ENCODE measurements around the gene COL6A5.
"Not testable (repeated sequence)": the region's sequence is repeated elsewhere in the genome, so short reads cannot be mapped to it uniquely, and the experiment has no call there.

The COL6A5 gene

DNA sequence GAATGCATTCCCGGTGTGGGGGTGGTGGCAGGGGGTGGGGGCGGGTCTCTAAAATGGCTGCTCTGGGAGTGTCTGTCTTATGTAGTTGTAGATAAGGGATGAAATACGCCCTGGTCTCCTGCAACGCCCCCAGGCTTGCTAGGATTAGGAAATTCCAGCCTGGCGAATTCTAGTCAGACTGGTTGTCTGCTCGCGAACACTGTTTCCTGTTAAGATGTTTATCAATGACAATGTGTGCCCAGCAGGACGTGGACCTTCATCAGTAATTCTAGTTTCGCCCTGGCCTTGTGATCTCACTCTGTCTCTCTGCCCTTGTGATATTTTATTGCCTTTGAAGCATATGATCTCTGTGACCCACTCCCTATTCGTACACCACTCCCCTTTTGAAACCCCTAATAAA, 62.8 kb downstream of the COL6A5 start:
- H3K36me3 ChIP-seq (ENCODE audit: control insufficient read depth, insufficient read depth, low read length); H3K4me3 ChIP-seq (ENCODE audit: insufficient read depth, low read depth, low read length, poor library complexity, severe bottlenecking); DNase-seq; H3K9me3 ChIP-seq (ENCODE audit: control insufficient read depth, low read length); H3K4me1 ChIP-seq (ENCODE audit: control insufficient read depth, insufficient read depth, low read length, poor library complexity, severe bottlenecking); H3K27me3 ChIP-seq (replicated peaks; ENCODE audit: control insufficient read depth, insufficient read depth, low read length, poor library complexity, severe bottlenecking); H3K27ac ChIP-seq (ENCODE audit: insufficient read depth, low read length, poor library complexity, severe bottlenecking): not testable (repeated sequence)

DNA sequence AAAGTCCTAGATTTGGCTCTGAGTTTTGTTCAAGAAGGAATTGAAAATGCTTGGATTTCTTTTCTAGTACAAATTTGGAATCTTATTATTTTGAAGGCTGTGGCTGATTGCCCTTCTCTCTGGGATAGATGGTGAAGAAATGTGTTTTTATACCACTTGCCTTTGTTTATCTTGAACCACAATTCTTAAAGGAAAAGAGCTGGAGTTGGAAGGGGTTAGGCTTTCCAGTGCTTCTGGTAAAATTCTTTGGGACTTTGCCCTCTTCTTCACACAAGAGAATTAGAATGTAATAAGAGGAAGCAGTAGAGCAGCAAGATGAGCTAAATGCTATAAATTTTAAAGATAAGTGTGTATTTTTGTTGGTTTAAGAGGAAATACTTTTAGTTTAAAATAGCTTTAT, 65.8 kb downstream of the COL6A5 start:
- no peaks in the 10 kb centered on the region for H3K36me3 ChIP-seq (ENCODE audit: control insufficient read depth, insufficient read depth, low read length)
- DNase-seq: no peak
- H3K4me1 ChIP-seq (ENCODE audit: control insufficient read depth, insufficient read depth, low read length, poor library complexity, severe bottlenecking): no peaks in the 10 kb centered on the region
- H3K4me3 ChIP-seq (ENCODE audit: insufficient read depth, low read depth, low read length, poor library complexity, severe bottlenecking): no peak overlapping the region
- H3K27me3 ChIP-seq (replicated peaks; ENCODE audit: control insufficient read depth, insufficient read depth, low read length, poor library complexity, severe bottlenecking): no peaks in the 10 kb centered on the region
- H3K9me3 ChIP-seq (ENCODE audit: control insufficient read depth, low read length): no peaks in the 10 kb centered on the region
- no peak overlapping the region for H3K27ac ChIP-seq (ENCODE audit: insufficient read depth, low read length, poor library complexity, severe bottlenecking)

DNA sequence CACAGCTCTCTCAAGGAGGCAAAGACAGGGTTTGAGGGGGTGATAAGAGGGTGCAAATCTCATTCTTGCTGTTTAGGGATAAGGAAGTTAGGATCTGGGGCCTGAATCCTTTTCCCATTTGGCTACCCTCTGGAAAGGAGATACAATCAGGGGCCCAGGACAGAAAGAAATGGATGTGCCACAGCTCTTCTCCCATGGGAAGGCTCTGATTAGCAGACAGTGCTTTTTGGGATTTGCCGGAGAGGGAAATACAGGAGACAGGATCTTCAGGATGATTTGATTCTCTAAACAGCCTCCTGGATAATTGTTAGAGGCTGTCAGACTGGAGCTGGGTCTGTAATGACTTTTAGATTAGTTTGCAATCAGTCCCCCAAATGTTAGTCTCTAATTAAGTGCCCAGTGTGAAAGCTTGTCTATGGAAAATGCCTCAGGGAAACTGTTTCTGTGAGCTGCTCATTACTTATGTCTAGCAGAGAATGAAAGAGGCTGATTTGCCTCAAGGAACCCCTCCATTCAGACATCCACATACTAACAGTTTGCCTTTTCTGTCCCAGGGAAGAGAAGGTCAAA, 67.6 kb downstream of the COL6A5 start:
- Histone ChIP-seq H3K9me3 (ENCODE audit: control insufficient read depth, low read length) (no peaks in the 10 kb centered on the region), H3K4me3 (ENCODE audit: insufficient read depth, low read depth, low read length, poor library complexity, severe bottlenecking) (no peak overlapping the region), H3K36me3 (ENCODE audit: control insufficient read depth, insufficient read depth, low read length) (no peaks in the 10 kb centered on the region), H3K4me1 (ENCODE audit: control insufficient read depth, insufficient read depth, low read length, poor library complexity, severe bottlenecking) (no peaks in the 10 kb centered on the region), H3K27me3 (replicated peaks; ENCODE audit: control insufficient read depth, insufficient read depth, low read length, poor library complexity, severe bottlenecking) (no peaks in the 10 kb centered on the region), H3K27ac (ENCODE audit: insufficient read depth, low read length, poor library complexity, severe bottlenecking) (no peak overlapping the region)
- no peak for DNase-seq

- Histone ChIP-seq H3K9me3 (ENCODE audit: control insufficient read depth, low read length) (no peaks in the 10 kb centered on the region), H3K36me3 (ENCODE audit: control insufficient read depth, insufficient read depth, low read length) (no peaks in the 10 kb centered on the region), H3K4me3 (ENCODE audit: insufficient read depth, low read depth, low read length, poor library complexity, severe bottlenecking) (no peak overlapping the region), H3K4me1 (ENCODE audit: control insufficient read depth, insufficient read depth, low read length, poor library complexity, severe bottlenecking) (no peaks in the 10 kb centered on the region), H3K27me3 (replicated peaks; ENCODE audit: control insufficient read depth, insufficient read depth, low read length, poor library complexity, severe bottlenecking) (no peaks in the 10 kb centered on the region), H3K27ac (ENCODE audit: insufficient read depth, low read length, poor library complexity, severe bottlenecking) (no peak overlapping the region)
- DNase-seq: no peak
These were observed 69.0 kb downstream of the COL6A5 start for GRCh38 chr3:130414457-130414856.

DNA sequence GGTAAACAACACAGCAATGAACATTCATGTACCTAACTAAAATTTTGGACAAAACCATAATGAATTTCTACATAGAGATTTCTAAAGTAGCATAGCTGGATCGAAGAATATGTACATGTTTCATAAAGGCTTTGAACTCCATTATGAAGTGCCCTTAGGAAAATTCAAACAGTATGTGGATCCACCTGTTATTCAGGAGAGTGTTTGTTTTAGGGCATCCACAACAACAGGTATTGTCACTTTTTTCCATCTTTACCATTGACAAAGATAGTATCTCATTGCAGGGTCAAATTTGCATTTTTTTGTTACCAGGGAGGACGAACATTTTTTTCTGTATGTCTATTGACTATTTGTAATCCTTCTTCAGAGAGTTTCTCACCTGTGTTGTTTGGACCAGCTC, 75.0 kb downstream of the COL6A5 start:
- H3K9me3 ChIP-seq (ENCODE audit: control insufficient read depth, low read length): no peaks in the 10 kb centered on the region
- no peak for DNase-seq
- H3K27me3 ChIP-seq (replicated peaks; ENCODE audit: control insufficient read depth, insufficient read depth, low read length, poor library complexity, severe bottlenecking): no peaks in the 10 kb centered on the region
- no peaks in the 10 kb centered on the region for H3K4me1 ChIP-seq (ENCODE audit: control insufficient read depth, insufficient read depth, low read length, poor library complexity, severe bottlenecking)
- no peak overlapping the region for H3K27ac ChIP-seq (ENCODE audit: insufficient read depth, low read length, poor library complexity, severe bottlenecking)
- no peak overlapping the region for H3K4me3 ChIP-seq (ENCODE audit: insufficient read depth, low read depth, low read length, poor library complexity, severe bottlenecking)
- no peaks in the 10 kb centered on the region for H3K36me3 ChIP-seq (ENCODE audit: control insufficient read depth, insufficient read depth, low read length)

DNA sequence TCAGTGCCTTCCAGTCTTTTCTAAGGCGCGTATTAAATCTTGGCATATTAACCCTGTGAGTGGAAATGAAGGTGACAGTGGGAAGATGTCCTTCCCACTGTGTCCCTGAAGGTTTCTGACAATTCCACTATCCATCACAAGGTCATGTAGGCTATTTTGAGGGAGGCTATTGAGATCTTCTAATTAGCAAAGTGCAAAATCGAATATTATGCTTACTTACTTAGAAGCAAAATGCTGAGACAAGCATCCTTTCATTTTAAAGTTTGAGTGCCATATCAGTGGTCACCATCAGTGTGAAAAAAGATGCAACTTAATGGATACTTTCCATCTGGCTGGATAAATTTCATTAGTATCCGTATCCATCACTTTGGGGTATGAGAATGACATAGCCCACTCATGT, 77.6 kb downstream of the COL6A5 start:
- DNase-seq: no peak
- Histone ChIP-seq H3K27ac (ENCODE audit: insufficient read depth, low read length, poor library complexity, severe bottlenecking) (no peak overlapping the region), H3K4me1 (ENCODE audit: control insufficient read depth, insufficient read depth, low read length, poor library complexity, severe bottlenecking) (no peaks in the 10 kb centered on the region)

GRCh38 chr3:130424837-130425236, 79.4 kb downstream of the COL6A5 start:
- H3K27me3 ChIP-seq (replicated peaks; ENCODE audit: control insufficient read depth, insufficient read depth, low read length, poor library complexity, severe bottlenecking): no peaks in the 10 kb centered on the region
- H3K27ac ChIP-seq (ENCODE audit: insufficient read depth, low read length, poor library complexity, severe bottlenecking): no peak overlapping the region
- no peak for DNase-seq
- no peaks in the 10 kb centered on the region for H3K4me1 ChIP-seq (ENCODE audit: control insufficient read depth, insufficient read depth, low read length, poor library complexity, severe bottlenecking)
- H3K4me3 ChIP-seq (ENCODE audit: insufficient read depth, low read depth, low read length, poor library complexity, severe bottlenecking): no peak overlapping the region
- H3K9me3 ChIP-seq (ENCODE audit: control insufficient read depth, low read length): no peaks in the 10 kb centered on the region
- no peaks in the 10 kb centered on the region for H3K36me3 ChIP-seq (ENCODE audit: control insufficient read depth, insufficient read depth, low read length)

More for the DNA sequence above, 77.6 kb downstream of the COL6A5 start:
- Histone ChIP-seq H3K36me3 (ENCODE audit: control insufficient read depth, insufficient read depth, low read length) (no peaks in the 10 kb centered on the region), H3K9me3 (ENCODE audit: control insufficient read depth, low read length) (no peaks in the 10 kb centered on the region), H3K27me3 (replicated peaks; ENCODE audit: control insufficient read depth, insufficient read depth, low read length, poor library complexity, severe bottlenecking) (no peaks in the 10 kb centered on the region), H3K4me3 (ENCODE audit: insufficient read depth, low read depth, low read length, poor library complexity, severe bottlenecking) (no peak overlapping the region)

DNA sequence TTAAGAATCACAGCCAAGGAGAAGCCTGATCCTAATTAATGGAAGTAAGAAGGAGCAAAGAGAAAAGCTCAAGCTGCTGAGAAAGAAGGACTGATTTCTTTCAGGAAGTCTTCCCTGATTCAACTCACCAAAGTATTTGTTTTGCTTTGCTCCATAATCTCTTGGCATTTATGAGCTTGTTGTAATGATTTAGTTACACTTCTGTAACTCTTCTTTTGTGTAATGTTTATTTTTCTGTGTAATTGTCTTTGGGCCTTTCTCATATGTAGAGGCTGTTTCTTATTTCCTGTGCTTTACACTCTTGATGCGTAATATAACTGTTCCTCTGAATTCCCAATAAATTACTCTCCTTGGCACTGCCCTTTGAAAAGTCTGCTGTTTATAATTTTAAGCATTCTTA, 80.0 kb downstream of the COL6A5 start:
- H3K4me1 ChIP-seq (ENCODE audit: control insufficient read depth, insufficient read depth, low read length, poor library complexity, severe bottlenecking): no peaks in the 10 kb centered on the region
- no peak overlapping the region for H3K27ac ChIP-seq (ENCODE audit: insufficient read depth, low read length, poor library complexity, severe bottlenecking)
- H3K27me3 ChIP-seq (replicated peaks; ENCODE audit: control insufficient read depth, insufficient read depth, low read length, poor library complexity, severe bottlenecking): no peaks in the 10 kb centered on the region
- no peaks in the 10 kb centered on the region for H3K9me3 ChIP-seq (ENCODE audit: control insufficient read depth, low read length)
- no peaks in the 10 kb centered on the region for H3K36me3 ChIP-seq (ENCODE audit: control insufficient read depth, insufficient read depth, low read length)
- no peak overlapping the region for H3K4me3 ChIP-seq (ENCODE audit: insufficient read depth, low read depth, low read length, poor library complexity, severe bottlenecking)
- no peak for DNase-seq

- no peak for DNase-seq
- no peaks in the 10 kb centered on the region for H3K27me3 ChIP-seq (replicated peaks; ENCODE audit: control insufficient read depth, insufficient read depth, low read length, poor library complexity, severe bottlenecking)
- H3K36me3 ChIP-seq (ENCODE audit: control insufficient read depth, insufficient read depth, low read length): no peaks in the 10 kb centered on the region
- H3K9me3 ChIP-seq (ENCODE audit: control insufficient read depth, low read length): no peaks in the 10 kb centered on the region
- H3K4me3 ChIP-seq (ENCODE audit: insufficient read depth, low read depth, low read length, poor library complexity, severe bottlenecking): no peak overlapping the region
- no peak overlapping the region for H3K27ac ChIP-seq (ENCODE audit: insufficient read depth, low read length, poor library complexity, severe bottlenecking)
- H3K4me1 ChIP-seq (ENCODE audit: control insufficient read depth, insufficient read depth, low read length, poor library complexity, severe bottlenecking): no peaks in the 10 kb centered on the region
These were observed 80.7 kb downstream of the COL6A5 start for GRCh38 chr3:130426206-130426605.

- H3K4me3 ChIP-seq (ENCODE audit: insufficient read depth, low read depth, low read length, poor library complexity, severe bottlenecking): no peak overlapping the region
- H3K4me1 ChIP-seq (ENCODE audit: control insufficient read depth, insufficient read depth, low read length, poor library complexity, severe bottlenecking): no peaks in the 10 kb centered on the region
- H3K27me3 ChIP-seq (replicated peaks; ENCODE audit: control insufficient read depth, insufficient read depth, low read length, poor library complexity, severe bottlenecking): no peaks in the 10 kb centered on the region
- DNase-seq: no peak
- H3K9me3 ChIP-seq (ENCODE audit: control insufficient read depth, low read length): no peaks in the 10 kb centered on the region
- no peak overlapping the region for H3K27ac ChIP-seq (ENCODE audit: insufficient read depth, low read length, poor library complexity, severe bottlenecking)
- no peaks in the 10 kb centered on the region for H3K36me3 ChIP-seq (ENCODE audit: control insufficient read depth, insufficient read depth, low read length)
These were observed 83.6 kb downstream of the COL6A5 start for GRCh38 chr3:130428871-130429712.

Data from effector memory CD4-positive, alpha-beta T cell (primary cell).